Breast epithelium (tissue), 4 donors: ENCODE measurements around the gene E2F3. TPM values are rescaled to one million over a fixed set of nuclear protein-coding genes. Genes with fewer than 3 reads are reported as not detected.

Experiments
- DNase-seq, 2 donors: peaks; one replicate each; pipeline ENCODE4 v3.0.0-alpha.2; 2019; ENCODE audit warnings: low spot score in 2 of 2
- H3K27ac ChIP-seq, 2 donors: fragments of 200-600 bp; sonication (generic) in 1 of 2; one replicate each; pipeline ENCODE4 v1.5.1; 2016 to 2019; ENCODE audit warnings: mild to moderate bottlenecking in 1 of 2
- H3K27me3 ChIP-seq, 2 donors: fragments of 200-600 bp; sonication (generic) in 1 of 2; one replicate each; pipeline versions ENCODE4 v1.5.1 to v1.6.0; 2017 to 2019; ENCODE audit warnings: control low read depth in 1 of 2, mild to moderate bottlenecking in 1 of 2
- H3K36me3 ChIP-seq: fragments of 200-600 bp; one replicate; pipeline ENCODE4 v1.5.1; 2019
- H3K4me1 ChIP-seq, 2 donors: fragments of 200-600 bp; sonication (generic); one replicate each; pipeline ENCODE4 v1.5.1; 2016 to 2019; ENCODE audit warnings: control low read depth in 1 of 2
- H3K4me3 ChIP-seq, 3 donors: fragments of 200-600 bp; sonication (generic); 1 replicate in 2 of 3; 2 replicates in 1 of 3; pipeline ENCODE4 v1.5.1; 2016 to 2019; ENCODE audit warnings: mild to moderate bottlenecking in 3 of 3, moderate library complexity in 2 of 3
- H3K9me3 ChIP-seq, 2 donors: fragments of 200-600 bp; sonication (generic) in 1 of 2; one replicate each; pipeline ENCODE4 v1.5.1; 2016 to 2019; ENCODE audit warnings: control low read depth in 1 of 2
- CTCF ChIP-seq, 3 donors: fragments of 450-650 bp; IDR thresholded peaks; one replicate each; pipeline ENCODE4 v1.5.1; 2016 to 2017; ENCODE audit warnings: antibody characterized with exemption in 3 of 3, mild to moderate bottlenecking in 3 of 3, moderate library complexity in 3 of 3
- POLR2A ChIP-seq: fragments of 450-650 bp; IDR thresholded peaks from one replicate; pipeline ENCODE4 v1.6.1; 2016; ENCODE audit warnings: antibody characterized with exemption, mild to moderate bottlenecking, moderate library complexity
- POLR2AphosphoS5 ChIP-seq, 3 donors: sonication (generic); formaldehyde crosslinking; IDR thresholded peaks; one replicate each; pipeline ENCODE4 v1.6.1; 2017; ENCODE audit warnings: antibody characterized with exemption in 3 of 3
- intact Hi-C: fragments of 100-400 bp; cut with DNase I; formaldehyde crosslinking; loops from one replicate; pipeline ENCODE4 v1.15.1; 2023; ENCODE audit warnings: low total_unique reads
- total RNA-seq, 3 donors: library from RNA; depleted of rRNA; stranded (reverse); fragments of >200 nt; gene quantifications; one replicate each; pipeline ENCODE4 v1.1.0, GENCODE V29; 2016

Gene E2F3
- total RNA-seq, 3 donors from 2014 or later = 4.9 to 8.5 (median 7.5) TPM

DNA sequence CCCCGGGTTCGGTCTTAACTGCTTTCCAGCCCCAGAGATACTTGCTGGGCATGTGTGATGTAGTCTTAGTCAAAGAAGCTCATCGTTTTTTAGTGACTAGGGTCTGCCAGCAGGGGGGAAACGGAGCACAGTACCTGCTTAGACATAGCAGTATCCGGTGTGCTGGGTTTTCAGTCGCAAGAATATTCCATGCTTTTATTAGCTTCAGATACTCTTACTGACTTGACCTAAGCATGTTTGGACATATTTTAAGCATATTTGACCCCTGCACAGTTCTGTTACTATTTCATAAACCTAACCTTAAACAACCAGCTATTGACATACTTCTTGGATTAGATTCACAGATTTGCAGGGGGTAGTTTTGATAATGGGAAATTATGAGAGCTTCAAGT is 3.0 kb downstream of the E2F3 start:
- Histone ChIP-seq H3K9me3 (no peaks in the 10 kb centered on the region), H3K27me3 (no peaks in the 10 kb centered on the region), H3K27ac (peak overlapping the region; percentile 91 to 92), H3K36me3 (no peaks in the 10 kb centered on the region), H3K4me3 (peak overlapping the region; percentile 70 to 97 (median 82)), H3K4me1 (no peaks in the 10 kb centered on the region)
- DNase-seq = no peak
- intact Hi-C loops = no loop called here
- peak in 2 of 3 donors; percentile 25 to 32 for TF ChIP-seq CTCF (IDR thresholded peaks at IDR 0.05)
- TF ChIP-seq POLR2AphosphoS5 (IDR thresholded peaks at IDR 0.05) = no peak

- no peaks in the 10 kb centered on the region for H3K4me1 ChIP-seq
- H3K27ac ChIP-seq = no peak overlapping the region
- DNase-seq = no peak
- intact Hi-C loops = no loop called here
- no peaks in the 10 kb centered on the region for H3K27me3 ChIP-seq
- no peaks in the 10 kb centered on the region for H3K9me3 ChIP-seq
- no peak overlapping the region for H3K4me3 ChIP-seq
- no peaks in the 10 kb centered on the region for H3K36me3 ChIP-seq
- TF ChIP-seq POLR2AphosphoS5 (IDR thresholded peaks at IDR 0.05) = no peak
- no peak for TF ChIP-seq CTCF (IDR thresholded peaks at IDR 0.05)
- TF ChIP-seq POLR2A = no peak
Measured at GRCh38 chr6:20408851-20409250, 7.2 kb downstream of the E2F3 start.

DNA sequence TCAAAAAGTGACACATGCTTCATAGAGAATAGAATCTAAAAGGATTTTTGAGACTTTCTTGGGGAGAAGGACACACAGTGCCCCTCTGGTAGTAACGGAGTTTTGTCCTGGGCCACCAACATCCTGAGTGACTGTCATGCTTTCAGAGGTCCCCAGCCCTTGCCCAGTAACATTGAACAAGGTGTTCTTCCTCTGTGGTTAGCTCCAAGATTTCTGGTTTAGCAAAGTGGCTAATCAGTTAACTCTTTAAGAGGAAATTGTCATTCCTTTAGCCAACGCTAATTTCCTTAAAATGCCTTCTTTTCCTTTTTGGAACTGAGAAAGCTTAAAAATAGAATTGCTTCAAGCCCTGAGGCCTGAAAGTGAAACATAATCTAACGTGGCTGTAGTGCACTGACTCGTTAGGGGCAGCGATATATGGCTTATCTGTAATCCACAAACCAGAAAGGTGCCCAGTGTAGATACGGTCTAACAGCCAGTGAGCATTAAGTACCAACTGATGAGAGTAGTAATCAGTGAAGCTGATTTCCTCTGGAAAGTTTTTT is 7.8 kb downstream of the E2F3 start:
- H3K27ac ChIP-seq = no peak overlapping the region
- peak overlapping the region in 1 of 3 donors; percentile 12 for H3K4me3 ChIP-seq
- DNase-seq = no peak
- TF ChIP-seq POLR2AphosphoS5 (IDR thresholded peaks at IDR 0.05) (no peak), POLR2A (no peak), CTCF (IDR thresholded peaks at IDR 0.05) (no peak)
- H3K36me3 ChIP-seq = no peaks in the 10 kb centered on the region
- H3K9me3 ChIP-seq = no peaks in the 10 kb centered on the region
- H3K4me1 ChIP-seq = no peaks in the 10 kb centered on the region
- no peaks in the 10 kb centered on the region for H3K27me3 ChIP-seq
- intact Hi-C loops = no loop called here

DNA sequence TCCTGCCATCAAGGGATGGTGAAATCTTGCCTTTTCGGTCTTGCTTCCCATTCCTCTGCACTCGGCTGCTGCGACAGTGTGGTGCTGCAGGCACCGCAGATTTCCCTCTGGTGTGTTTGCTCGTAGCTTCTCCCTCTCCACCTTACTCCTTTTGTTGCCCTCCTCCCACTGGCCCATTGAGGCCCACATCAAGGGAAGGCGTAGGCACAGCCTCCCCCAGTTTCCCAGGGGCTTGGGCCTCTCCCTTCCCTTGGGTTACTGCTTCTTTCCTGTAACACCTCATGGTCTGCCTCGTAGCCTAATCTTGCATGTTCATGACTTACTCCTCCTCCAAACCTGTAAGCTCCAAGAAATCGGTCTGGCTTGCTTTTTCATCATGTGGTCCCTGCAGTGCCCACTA is 9.9 kb downstream of the E2F3 start:
- H3K27me3 ChIP-seq = no peaks in the 10 kb centered on the region
- H3K27ac ChIP-seq = no peak overlapping the region
- intact Hi-C loops = no loop called here
- H3K4me3 ChIP-seq = no peak overlapping the region
- H3K36me3 ChIP-seq = no peaks in the 10 kb centered on the region
- no peaks in the 10 kb centered on the region for H3K4me1 ChIP-seq
- TF ChIP-seq CTCF (IDR thresholded peaks at IDR 0.05) (no peak), POLR2AphosphoS5 (IDR thresholded peaks at IDR 0.05) (no peak), POLR2A (no peak)
- H3K9me3 ChIP-seq = no peaks in the 10 kb centered on the region
- DNase-seq = no peak

- H3K27me3 ChIP-seq = no peaks in the 10 kb centered on the region
- no peaks in the 10 kb centered on the region for H3K4me1 ChIP-seq
- no peak for DNase-seq
- no peaks in the 10 kb centered on the region for H3K9me3 ChIP-seq
- H3K4me3 ChIP-seq = no peak overlapping the region
- intact Hi-C loops = no loop called here
- no peak overlapping the region for H3K27ac ChIP-seq
- TF ChIP-seq POLR2AphosphoS5 (IDR thresholded peaks at IDR 0.05) (no peak), CTCF (IDR thresholded peaks at IDR 0.05) (no peak), POLR2A (no peak)
- H3K36me3 ChIP-seq = no peaks in the 10 kb centered on the region
Measured at GRCh38 chr6:20411953-20412681, 10.4 kb downstream of the E2F3 start.
